GM10266 (cell line): ENCODE measurements around the gene ERGIC2.

ENCODE experiments used
- DNase-seq: peaks from one replicate; pipeline ENCODE4 v3.0.0; 2012; ENCODE audit errors: extremely low spot score
- CTCF ChIP-seq: IDR thresholded peaks from 2 replicates; pipeline ENCODE4 v1.5.1; 2012; ENCODE audit warnings: mild to moderate bottlenecking, low read depth; ENCODE audit not compliant: control insufficient read depth, insufficient read depth; ENCODE audit errors: missing control alignments

ERGIC2 gene

GRCh38 chr12:29380536-29381523 is at the start of gene ERGIC2:
ERGIC2 (minus strand) TSS chr12:29381172; CDS start chr12:29371633, 9,539 bp downstream.
- no peak for TF ChIP-seq CTCF
- DNase-seq = peak; percentile 93

GRCh38 chr12:29430716-29431044 is 49.7 kb upstream of the ERGIC2 start:
- DNase-seq = no peak
- TF ChIP-seq CTCF = no peak

- no peak for TF ChIP-seq CTCF
- no peak for DNase-seq
These were observed 49.2 kb upstream of the ERGIC2 start for GRCh38 chr12:29429999-29430715.

GRCh38 chr12:29428633-29429032 is 47.7 kb upstream of the ERGIC2 start:
- DNase-seq = no peak
- TF ChIP-seq CTCF = no peak

GRCh38 chr12:29427964-29428363 is 47.0 kb upstream of the ERGIC2 start:
- DNase-seq = peak; percentile 49

GRCh38 chr12:29426498-29426897 is 45.5 kb upstream of the ERGIC2 start:
- no peak for TF ChIP-seq CTCF
- DNase-seq = no peak

More at GRCh38 chr12:29427964-29428363, 47.0 kb upstream of the ERGIC2 start:
- TF ChIP-seq CTCF = peak; percentile 30
